Hepatocyte (in vitro differentiated cells): ENCODE measurements around the gene KCNMA1. TPM values are rescaled to one million over a fixed set of nuclear protein-coding genes. Genes with fewer than 3 reads are reported as not detected.

Experiments
- DNase-seq: peaks from one replicate; pipeline ENCODE4 v3.0.0-alpha.2; 2016; ENCODE audit warnings: low spot score
- H2AFZ ChIP-seq: fragments of 200-600 bp; sonication (generic); 2 replicates; pipeline ENCODE4 v1.6.0; 2016; ENCODE audit warnings: antibody characterized with exemption, mild to moderate bottlenecking
- H3K27ac ChIP-seq: fragments of 200-600 bp; sonication (generic); 2 replicates; pipeline ENCODE4 v1.5.1; 2016; ENCODE audit warnings: mild to moderate bottlenecking
- H3K27me3 ChIP-seq: fragments of 200-600 bp; sonication (generic); 2 replicates; pipeline ENCODE4 v1.6.1; 2016
- H3K36me3 ChIP-seq: fragments of 200-600 bp; sonication (generic); replicated peaks from 2 replicates; pipeline ENCODE4 v1.5.1; 2016; ENCODE audit warnings: low read depth; ENCODE audit not compliant: insufficient read depth
- H3K4me1 ChIP-seq: fragments of 200-600 bp; sonication (generic); 2 replicates; pipeline ENCODE4 v1.5.1; 2016; ENCODE audit warnings: mild to moderate bottlenecking, moderate library complexity; ENCODE audit not compliant: insufficient read depth
- H3K4me2 ChIP-seq: fragments of 200-600 bp; sonication (generic); 2 replicates; pipeline ENCODE4 v1.6.0; 2016
- H3K4me3 ChIP-seq: fragments of 200-600 bp; sonication (generic); 2 replicates; pipeline ENCODE4 v1.5.1; 2016; ENCODE audit warnings: mild to moderate bottlenecking
- H3K79me2 ChIP-seq: fragments of 200-600 bp; sonication (generic); 2 replicates; pipeline ENCODE4 v1.6.0; 2017; ENCODE audit warnings: mild to moderate bottlenecking
- H3K9me2 ChIP-seq: fragments of 200-600 bp; sonication (generic); replicated peaks from 2 replicates; pipeline ENCODE4 v1.6.0; 2017; ENCODE audit warnings: mild to moderate bottlenecking; ENCODE audit not compliant: insufficient read depth
- H3K9me3 ChIP-seq: fragments of 200-600 bp; sonication (generic); 2 replicates; pipeline ENCODE4 v1.5.1; 2016; ENCODE audit warnings: low read depth, mild to moderate bottlenecking
- H4K20me1 ChIP-seq: fragments of 200-600 bp; sonication (generic); 2 replicates; pipeline ENCODE4 v1.6.0; 2016; ENCODE audit warnings: mild to moderate bottlenecking; ENCODE audit not compliant: insufficient read depth, poor library complexity, severe bottlenecking
- CTCF ChIP-seq: fragments of 200-600 bp; sonication (generic); IDR thresholded peaks from 2 replicates; pipeline ENCODE4 v1.5.1; 2016; ENCODE audit warnings: antibody characterized with exemption, mild to moderate bottlenecking; ENCODE audit not compliant: poor library complexity
- EZH2 ChIP-seq: fragments of 200-600 bp; sonication (generic); IDR thresholded peaks from 2 replicates; pipeline ENCODE4 v1.6.1; 2016; ENCODE audit warnings: antibody characterized with exemption, mild to moderate bottlenecking, borderline replicate concordance
- EZH2phosphoT487 ChIP-seq: fragments of 200-600 bp; sonication (generic); IDR thresholded peaks from one replicate; pipeline ENCODE4 v1.6.1; 2018; ENCODE audit warnings: antibody characterized with exemption, mild to moderate bottlenecking, low read depth, moderate library complexity; ENCODE audit not compliant: unreplicated experiment, severe bottlenecking
- WGBS: methylation state at CpG from one replicate; pipeline ENCODE4 v1.1.6; 2016; ENCODE audit warnings: low lambda C conversion rate; ENCODE audit errors: missing lambda C conversion rate; 5-methylcytosine and 5-hydroxymethylcytosine counted together
- polyA plus RNA-seq: library from polyadenylated mRNA; unstranded; fragments of >200 nt; fragmentation: Nextera tagmentation; extraction: Ambion mirVana; gene quantifications from 2 replicates; pipeline ENCODE4 v1.2.1, GENCODE V29; 2016
- total RNA-seq: library from RNA; depleted of rRNA; stranded (reverse); fragments of >200 nt; gene quantifications from 2 replicates; pipeline ENCODE4 v1.2.3, GENCODE V29; 2014

Gene KCNMA1
- total and polyA plus RNA-seq, 2 experiments from 2014 or later, result 42.6 to 73.3 TPM

GRCh38 chr10:77580482-77580881 is 57.1 kb downstream of the KCNMA1 start:
- Histone ChIP-seq H3K27ac (no peak overlapping the region), H4K20me1 (no peaks in the 10 kb centered on the region), H3K4me2 (no peak overlapping the region), H3K36me3 (no peaks in the 10 kb centered on the region), H3K9me2 (no peaks in the 10 kb centered on the region), H2AFZ (no peak overlapping the region), H3K27me3 (no peaks in the 10 kb centered on the region), H3K9me3 (no peaks in the 10 kb centered on the region), H3K79me2 (peaks cover 9% of the 10 kb centered on the region), H3K4me1 (no peaks in the 10 kb centered on the region), H3K4me3 (no peak overlapping the region)
- 81% methylated on average over 2 of the region's 2 CpGs for WGBS
- DNase-seq, result peak; percentile 26
- TF ChIP-seq CTCF (no peak), EZH2phosphoT487 (no peak), EZH2 (no peak)

- no peaks in the 10 kb centered on the region for H3K36me3 ChIP-seq
- no peak for TF ChIP-seq EZH2phosphoT487
- no peak for TF ChIP-seq CTCF
- TF ChIP-seq EZH2, result no peak
- no peak overlapping the region for H3K4me3 ChIP-seq
- 80% methylated on average over 7 of the region's 7 CpGs for WGBS
- no peaks in the 10 kb centered on the region for H3K9me2 ChIP-seq
- no peak overlapping the region for H2AFZ ChIP-seq
- no peaks in the 10 kb centered on the region for H4K20me1 ChIP-seq
- H3K9me3 ChIP-seq, result no peaks in the 10 kb centered on the region
- no peak for DNase-seq
- no peaks in the 10 kb centered on the region for H3K4me1 ChIP-seq
- no peaks in the 10 kb centered on the region for H3K79me2 ChIP-seq
- H3K27me3 ChIP-seq, result no peaks in the 10 kb centered on the region
- H3K4me2 ChIP-seq, result no peak overlapping the region
- no peak overlapping the region for H3K27ac ChIP-seq
Measured at GRCh38 chr10:77578583-77579227, 58.9 kb downstream of the KCNMA1 start.

- WGBS, result 91% methylated on average over 1 of the region's 1 CpG
- no peak overlapping the region for H3K27ac ChIP-seq
- H3K4me3 ChIP-seq, result no peak overlapping the region
Measured at GRCh38 chr10:77577666-77578229, 59.9 kb downstream of the KCNMA1 start.

More at GRCh38 chr10:77577666-77578229, 59.9 kb downstream of the KCNMA1 start:
- no peaks in the 10 kb centered on the region for H3K4me1 ChIP-seq
- H3K36me3 ChIP-seq, result no peaks in the 10 kb centered on the region
- TF ChIP-seq CTCF (no peak), EZH2 (no peak), EZH2phosphoT487 (no peak)
- H3K79me2 ChIP-seq, result no peaks in the 10 kb centered on the region
- H3K9me3 ChIP-seq, result no peaks in the 10 kb centered on the region
- no peak for DNase-seq
- no peak overlapping the region for H2AFZ ChIP-seq
- no peaks in the 10 kb centered on the region for H3K27me3 ChIP-seq
- H3K4me2 ChIP-seq, result no peak overlapping the region
- no peaks in the 10 kb centered on the region for H4K20me1 ChIP-seq
- H3K9me2 ChIP-seq, result no peaks in the 10 kb centered on the region
